Activated CD4-positive, alpha-beta T cell treated with anti-CD3 and anti-CD28 coated beads for 4 hours (primary cell): Measurements from ENCODE around the gene TUFT1.
A peak's percentile ranks its signal among the peaks of the same experiment; 100 is the strongest.

Experiments
- DNase-seq, 2 donors: peaks; one replicate each; pipeline ENCODE4 v3.0.0-alpha.2; 2020

Gene TUFT1

DNA sequence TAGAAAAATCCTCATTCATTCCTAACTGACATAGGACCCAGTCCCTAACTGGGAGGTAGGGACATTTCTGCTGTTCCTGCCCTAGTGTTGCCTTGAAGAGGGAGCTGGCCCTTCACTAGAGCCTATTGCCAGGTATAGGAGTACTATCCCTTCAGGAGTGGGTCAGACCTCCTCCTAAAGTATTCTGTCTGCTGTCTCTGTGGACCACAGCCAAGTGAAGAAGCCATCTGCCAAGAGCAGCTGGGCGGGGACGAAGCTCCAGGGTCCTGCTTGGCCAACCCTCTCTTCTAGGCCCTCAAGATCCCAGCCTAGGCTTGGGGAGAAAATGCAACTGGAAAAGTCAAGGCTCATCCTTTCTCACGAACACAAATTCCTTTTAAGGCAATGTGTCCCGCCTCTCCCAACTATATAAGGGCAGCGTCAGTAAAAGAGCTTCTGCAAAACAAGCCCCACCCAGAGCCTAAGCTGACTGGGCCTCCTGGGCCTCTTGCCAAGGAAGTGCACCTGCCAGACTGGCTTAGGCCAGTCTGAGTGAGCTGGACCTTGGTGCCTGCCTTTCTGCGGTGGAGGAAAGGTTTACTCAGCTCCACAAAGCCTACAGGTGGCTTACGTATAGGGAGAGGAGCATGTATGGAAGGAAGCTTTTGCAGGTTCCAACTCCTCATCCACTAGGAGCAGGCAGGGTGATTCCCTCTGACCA is 638 bp upstream of the TUFT1 start:
- DNase-seq: peak in 1 of 2 donors; percentile 3

DNA sequence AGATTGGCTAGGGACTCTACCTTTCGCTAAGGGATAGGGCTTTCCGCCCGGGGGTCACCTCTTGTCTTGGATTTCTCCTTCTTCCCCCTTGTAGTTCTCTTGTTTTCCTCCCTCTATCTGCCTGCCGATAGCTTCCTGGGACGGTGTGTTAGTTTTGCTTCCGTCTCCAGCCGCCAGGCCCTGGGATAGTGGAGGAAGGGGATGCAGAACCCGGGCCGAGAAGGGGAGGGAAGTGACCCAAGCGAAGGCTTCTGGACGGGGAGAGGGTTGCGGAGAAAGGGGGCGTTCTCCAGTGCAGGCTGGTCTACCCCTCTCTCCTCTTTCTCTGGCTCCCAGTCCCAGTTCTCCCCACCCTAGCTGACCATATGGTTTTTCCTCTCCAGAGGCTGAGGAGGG is 871 bp downstream of the TUFT1 start:
- DNase-seq: no peak

DNA sequence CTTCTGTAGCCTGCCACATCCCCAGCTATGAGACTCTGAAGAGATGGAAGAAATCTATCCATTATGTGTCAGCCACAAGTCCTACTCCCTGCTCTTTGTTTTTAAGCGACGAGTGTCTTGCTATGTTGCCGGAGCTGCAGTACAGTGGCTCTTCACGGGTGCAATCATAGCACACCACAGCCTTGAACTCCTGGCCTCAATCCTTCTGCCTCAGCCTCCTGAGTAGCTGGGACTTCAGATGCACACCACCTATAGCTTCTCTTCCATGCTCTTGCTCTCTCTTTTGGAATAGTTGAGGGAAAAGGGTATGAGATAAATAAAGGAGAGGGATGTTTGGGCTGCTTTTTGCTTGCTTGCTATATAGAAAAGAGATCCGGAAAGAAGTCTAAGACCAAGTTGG is 1.6 kb downstream of the TUFT1 start:
- no peak for DNase-seq

GRCh38 chr1:151542710-151543129 is 2.6 kb downstream of the TUFT1 start:
- DNase-seq: no peak

GRCh38 chr1:151545542-151545941 is 5.4 kb downstream of the TUFT1 start:
- DNase-seq: no peak

GRCh38 chr1:151546011-151546925 is 6.2 kb downstream of the TUFT1 start:
- DNase-seq: no peak

GRCh38 chr1:151547119-151547899 is 7.2 kb downstream of the TUFT1 start:
- no peak for DNase-seq

- no peak for DNase-seq
Observed at GRCh38 chr1:151547900-151548230, 7.8 kb downstream of the TUFT1 start.

GRCh38 chr1:151549199-151549598 is 9.1 kb downstream of the TUFT1 start:
- DNase-seq: no peak

- DNase-seq: no peak
Observed at GRCh38 chr1:151553659-151554058, 13.6 kb downstream of the TUFT1 start.

DNA sequence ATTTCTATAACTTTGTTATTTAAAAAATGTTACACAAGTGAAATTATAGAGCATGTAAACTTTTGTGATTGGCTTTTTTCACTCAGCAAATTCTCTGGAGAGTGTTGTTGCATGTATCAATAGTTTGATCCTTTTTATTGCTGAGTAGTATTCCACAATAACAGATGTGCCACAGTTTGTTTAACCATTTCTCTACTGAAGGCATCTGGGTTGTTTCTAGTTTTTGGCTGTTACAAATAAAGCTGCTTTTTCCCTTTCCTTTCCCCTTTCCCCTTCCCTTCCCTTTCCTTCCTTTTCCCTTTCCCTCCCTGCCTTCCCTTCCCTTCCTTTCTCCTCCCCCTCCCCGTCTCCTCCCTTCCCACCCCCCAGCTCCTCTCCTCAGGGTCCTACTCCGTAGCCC is 15.9 kb downstream of the TUFT1 start:
- DNase-seq: no peak

GRCh38 chr1:151562661-151563060 is 22.6 kb downstream of the TUFT1 start:
- no peak for DNase-seq

DNA sequence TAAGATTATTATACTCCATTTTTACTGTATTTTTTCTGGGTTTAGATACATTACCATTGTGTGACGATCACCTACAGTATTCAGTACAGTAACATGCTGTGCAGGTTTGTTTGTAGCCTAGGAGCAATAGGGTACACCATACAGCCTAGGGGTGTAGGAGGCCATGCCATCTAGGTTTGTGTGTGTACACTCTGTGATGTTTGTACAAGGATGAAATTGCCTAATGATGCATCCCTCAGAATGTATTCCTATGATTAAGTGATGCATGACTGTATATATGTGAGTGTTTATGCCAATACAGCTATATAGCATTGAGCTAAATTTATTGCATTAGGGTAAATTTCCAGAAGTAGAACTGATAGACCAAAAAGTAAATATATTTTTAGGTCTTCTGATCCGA is 23.3 kb downstream of the TUFT1 start:
- no peak for DNase-seq

GRCh38 chr1:151565502-151566189 is 25.5 kb downstream of the TUFT1 start:
- DNase-seq: no peak

GRCh38 chr1:151568626-151569088 is 28.5 kb downstream of the TUFT1 start:
- DNase-seq: peak; percentile 19 to 24

- no peak for DNase-seq
Observed at GRCh38 chr1:151570819-151571218, 30.7 kb downstream of the TUFT1 start.

GRCh38 chr1:151574575-151575529 is 34.7 kb downstream of the TUFT1 start:
- DNase-seq: no peak

- no peak for DNase-seq
Observed at GRCh38 chr1:151577173-151577572, 37.1 kb downstream of the TUFT1 start.

GRCh38 chr1:151578941-151579340 is 38.8 kb downstream of the TUFT1 start:
- DNase-seq: no peak

DNA sequence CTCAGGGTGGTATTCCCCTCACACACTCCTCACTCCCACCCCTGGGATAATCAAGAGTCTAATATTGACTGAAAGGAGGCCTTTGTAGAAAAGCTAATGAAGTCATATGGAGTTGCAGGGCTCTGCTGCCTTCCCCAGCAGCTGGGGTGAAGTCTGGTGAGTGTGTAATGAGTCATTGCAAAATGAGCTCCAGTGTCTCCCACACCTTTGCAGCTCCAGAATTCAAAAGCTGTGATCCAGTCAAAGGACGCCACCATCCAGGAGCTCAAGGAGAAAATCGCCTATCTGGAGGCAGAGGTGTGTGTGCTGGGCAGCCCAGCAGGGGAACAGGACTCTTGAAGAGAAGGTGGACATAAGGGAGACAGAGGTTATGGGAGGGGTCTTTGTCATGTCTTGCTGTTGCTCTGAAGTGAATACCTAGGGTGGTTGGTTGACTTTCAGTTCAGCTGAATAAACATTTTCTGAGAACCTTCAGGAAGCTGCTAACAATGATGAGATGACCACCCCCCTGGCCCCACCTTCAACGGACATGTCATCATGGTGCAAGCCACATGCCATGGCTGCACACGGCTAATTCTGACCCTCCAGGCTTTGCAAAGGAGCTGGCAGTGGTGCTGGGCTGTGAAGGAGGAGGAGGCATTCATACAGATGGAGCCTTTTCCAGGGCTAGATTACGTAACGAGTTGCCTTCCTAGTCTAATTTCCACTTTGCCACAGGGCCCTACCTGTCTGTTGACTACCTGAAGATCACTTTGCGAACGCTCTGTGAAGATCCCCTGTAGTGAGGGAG is 39.5 kb downstream of the TUFT1 start:
- no peak for DNase-seq

DNA sequence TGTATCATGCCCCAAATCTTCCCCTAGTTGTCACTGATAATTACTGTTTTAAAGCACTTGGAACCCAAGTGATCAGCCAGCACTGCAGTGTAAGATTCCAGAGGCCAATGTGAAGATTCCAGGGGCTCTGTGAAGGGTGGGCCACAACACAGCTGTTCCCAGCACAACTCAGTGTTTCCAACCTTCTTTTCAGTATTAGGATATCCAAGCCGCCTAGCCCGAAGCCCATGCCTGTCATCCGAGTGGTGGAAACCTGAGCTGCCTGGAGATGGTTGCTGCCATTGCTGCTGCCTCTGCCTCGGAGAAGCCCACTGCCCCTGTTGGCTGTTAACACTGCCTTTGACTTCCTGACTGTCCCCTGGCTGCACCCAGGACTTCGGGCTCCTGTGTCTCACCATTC is 41.3 kb downstream of the TUFT1 start:
- no peak for DNase-seq
